NCI-H1694 treated with DMSO at 0.1 percent for 48 hours (cell line): ENCODE measurements around the gene ELAPOR2.
"Not testable (repeated sequence)": the region's sequence is repeated elsewhere in the genome, so short reads cannot be mapped to it uniquely, and the experiment has no call there.

Experiments used
- DNase-seq: peaks from one replicate; lab custom pipeline; 2025; lab: John Stamatoyannopoulos, UW

Gene ELAPOR2, protein sequence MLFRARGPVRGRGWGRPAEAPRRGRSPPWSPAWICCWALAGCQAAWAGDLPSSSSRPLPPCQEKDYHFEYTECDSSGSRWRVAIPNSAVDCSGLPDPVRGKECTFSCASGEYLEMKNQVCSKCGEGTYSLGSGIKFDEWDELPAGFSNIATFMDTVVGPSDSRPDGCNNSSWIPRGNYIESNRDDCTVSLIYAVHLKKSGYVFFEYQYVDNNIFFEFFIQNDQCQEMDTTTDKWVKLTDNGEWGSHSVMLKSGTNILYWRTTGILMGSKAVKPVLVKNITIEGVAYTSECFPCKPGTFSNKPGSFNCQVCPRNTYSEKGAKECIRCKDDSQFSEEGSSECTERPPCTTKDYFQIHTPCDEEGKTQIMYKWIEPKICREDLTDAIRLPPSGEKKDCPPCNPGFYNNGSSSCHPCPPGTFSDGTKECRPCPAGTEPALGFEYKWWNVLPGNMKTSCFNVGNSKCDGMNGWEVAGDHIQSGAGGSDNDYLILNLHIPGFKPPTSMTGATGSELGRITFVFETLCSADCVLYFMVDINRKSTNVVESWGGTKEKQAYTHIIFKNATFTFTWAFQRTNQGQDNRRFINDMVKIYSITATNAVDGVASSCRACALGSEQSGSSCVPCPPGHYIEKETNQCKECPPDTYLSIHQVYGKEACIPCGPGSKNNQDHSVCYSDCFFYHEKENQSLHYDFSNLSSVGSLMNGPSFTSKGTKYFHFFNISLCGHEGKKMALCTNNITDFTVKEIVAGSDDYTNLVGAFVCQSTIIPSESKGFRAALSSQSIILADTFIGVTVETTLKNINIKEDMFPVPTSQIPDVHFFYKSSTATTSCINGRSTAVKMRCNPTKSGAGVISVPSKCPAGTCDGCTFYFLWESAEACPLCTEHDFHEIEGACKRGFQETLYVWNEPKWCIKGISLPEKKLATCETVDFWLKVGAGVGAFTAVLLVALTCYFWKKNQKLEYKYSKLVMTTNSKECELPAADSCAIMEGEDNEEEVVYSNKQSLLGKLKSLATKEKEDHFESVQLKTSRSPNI

DNA sequence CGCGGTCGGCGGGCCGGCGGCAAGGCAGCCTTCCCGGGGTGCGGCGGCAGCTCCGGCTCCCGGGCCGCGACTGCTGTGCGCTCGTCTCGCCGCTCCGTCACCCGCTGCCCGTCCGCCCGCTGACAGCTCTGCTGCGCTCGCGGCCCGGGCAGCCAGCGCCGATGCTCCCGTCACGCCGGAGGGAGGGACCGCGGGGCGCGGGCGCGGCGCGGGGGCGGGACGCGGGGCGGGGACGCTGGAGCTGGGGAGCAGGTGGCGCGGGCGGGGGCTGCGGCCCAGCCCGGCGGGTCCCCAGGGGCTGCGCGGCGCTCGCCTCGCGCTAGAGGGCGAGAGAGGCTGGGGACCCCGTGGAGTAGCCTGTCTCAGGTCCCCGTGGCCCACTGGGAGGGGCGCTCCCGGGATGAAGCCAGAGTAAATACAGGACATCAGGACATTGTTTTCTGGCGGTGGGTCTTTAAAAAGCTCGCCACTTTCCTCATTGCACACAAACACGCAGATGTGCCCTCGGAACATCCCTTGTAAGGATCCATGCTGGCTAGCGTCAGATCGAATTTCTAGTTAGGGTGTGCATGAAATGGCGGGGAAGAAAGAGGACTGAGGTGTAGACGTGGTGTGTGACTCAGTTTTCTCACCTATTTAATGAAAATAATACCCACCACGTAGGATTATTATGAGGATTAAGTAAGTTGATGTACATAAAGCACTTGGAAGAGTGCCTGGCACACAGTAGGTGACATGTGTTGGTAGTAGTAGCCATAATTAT, at the start of gene ELAPOR2:
ELAPOR2 (minus strand) TSS at position 130 of the 763 bp plus-strand sequence. CDS start 141 bp downstream, outside the sequence.
- DNase-seq: peak; percentile 87

DNA sequence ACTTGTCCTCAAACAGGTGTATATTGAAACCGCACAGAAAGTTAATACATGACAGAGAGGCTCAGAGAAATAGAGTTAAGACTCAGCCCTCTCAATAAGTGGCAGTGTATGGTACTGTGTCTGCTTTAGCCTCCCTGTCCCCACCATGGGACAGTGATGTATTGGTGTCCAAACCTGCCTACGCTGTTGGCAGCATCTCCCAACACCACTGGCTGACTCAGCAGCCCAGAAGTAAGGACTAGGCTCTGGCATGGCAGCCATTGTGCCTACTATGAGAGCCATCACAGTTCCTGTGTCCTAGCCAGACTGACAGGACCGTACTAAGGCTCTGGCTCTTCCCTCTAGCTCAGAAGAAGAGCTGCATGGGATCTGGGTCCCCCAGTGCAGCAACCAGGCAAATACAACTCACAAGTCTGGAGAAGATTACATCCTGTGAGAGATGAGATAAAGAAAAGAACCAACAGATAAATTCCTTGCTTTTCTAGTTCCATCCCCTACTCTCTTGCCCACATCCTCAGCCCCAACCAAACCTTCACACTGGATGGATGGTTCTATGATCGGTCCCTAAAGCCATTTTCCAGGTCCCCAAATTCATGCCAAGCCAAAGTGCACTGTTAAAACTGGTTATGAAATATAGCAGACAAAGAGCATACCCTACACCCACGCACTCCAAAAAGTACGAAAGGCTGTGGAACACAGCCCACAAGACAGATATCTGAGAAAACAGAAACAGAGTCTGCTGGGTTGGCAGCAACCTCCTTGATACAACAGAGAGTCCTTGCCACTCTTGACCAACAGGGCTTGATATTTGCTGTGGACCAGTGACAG, 48.7 kb upstream of the ELAPOR2 start:
- DNase-seq: no peak

DNA sequence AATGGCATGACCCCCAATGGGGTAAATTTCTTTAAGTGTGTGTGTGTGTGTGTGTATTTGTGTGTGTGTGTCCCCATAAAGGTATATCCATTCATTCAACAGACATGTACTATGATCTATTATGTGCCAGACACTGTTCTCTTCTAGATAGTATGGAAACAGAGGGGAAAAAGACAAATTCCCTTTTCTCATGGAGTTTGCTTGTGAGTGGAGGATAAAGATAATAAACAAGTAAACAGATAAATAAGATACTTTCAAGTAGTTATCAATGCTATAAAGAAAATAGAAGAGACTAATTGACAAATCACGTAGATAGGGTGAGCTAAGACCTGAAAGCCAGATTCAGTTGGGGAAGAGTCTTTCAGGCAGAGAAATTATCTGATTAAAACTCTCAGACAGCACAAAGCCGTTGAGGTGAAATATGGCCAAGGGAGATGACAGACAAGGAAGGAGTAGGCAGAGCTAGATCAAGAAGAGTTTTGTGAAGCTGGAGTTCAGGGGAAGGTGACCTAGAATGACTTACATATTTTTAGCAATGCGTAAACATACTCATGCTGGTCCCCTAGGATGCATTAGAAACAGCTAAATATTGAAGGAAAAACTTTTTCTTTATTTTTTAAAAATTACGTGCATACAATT, 47.6 kb upstream of the ELAPOR2 start:
- DNase-seq: no peak

DNA sequence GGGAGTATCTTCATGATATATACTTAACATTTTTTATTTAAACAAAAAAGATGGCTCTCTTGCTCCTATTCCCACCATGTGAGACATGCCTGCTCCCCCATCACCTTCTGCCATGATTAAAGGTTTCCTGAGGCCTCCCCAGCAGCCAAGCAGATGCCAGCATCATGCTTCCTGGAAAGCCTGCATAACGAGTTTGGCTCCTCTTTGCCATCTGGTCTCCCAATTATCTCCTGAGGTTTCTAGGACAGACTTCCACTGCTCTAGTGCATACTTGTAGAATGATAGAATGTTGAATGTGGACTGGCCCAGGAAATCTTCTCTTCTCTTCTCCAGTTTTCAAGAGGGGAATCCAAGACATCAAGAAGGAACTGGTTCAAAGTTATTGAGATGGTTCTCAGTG, 45.9 kb upstream of the ELAPOR2 start:
- DNase-seq: no peak

DNA sequence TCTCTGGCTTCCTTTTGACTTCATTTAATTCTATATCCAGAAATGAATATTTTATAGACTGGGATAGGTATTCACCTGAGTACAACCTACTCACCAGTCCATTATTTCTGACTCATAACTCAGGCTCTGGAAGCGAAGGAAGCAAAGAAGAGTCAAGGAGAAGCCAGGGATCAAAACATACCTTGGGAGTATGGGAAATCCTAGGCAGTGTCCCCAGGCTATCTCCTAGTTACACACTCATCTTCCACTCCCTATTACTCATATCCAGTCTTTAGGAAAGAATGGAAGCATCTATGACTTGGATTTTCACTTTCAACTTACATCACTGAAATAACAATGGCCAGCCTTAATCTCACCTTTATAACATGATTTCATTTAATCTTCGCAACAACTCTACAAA, 40.9 kb upstream of the ELAPOR2 start:
- no peak for DNase-seq

DNA sequence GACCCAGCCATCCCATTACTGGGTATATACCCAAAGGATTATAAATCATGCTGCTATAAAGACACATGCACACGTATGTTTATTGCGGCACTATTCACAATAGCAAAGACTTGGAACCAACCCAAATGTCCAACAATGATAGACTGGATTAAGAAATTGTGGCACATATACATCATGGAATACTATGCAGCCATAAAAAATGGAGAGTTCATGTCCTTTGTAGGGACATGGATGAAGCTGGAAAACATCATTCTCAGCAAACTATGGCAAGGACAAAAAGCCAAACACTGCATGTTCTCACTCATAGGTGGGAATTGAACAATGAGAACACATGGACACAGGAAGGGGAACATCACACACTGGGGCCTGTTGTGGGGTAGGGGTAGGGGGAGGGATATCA, 37.9 kb upstream of the ELAPOR2 start:
- not testable (repeated sequence) for DNase-seq

DNA sequence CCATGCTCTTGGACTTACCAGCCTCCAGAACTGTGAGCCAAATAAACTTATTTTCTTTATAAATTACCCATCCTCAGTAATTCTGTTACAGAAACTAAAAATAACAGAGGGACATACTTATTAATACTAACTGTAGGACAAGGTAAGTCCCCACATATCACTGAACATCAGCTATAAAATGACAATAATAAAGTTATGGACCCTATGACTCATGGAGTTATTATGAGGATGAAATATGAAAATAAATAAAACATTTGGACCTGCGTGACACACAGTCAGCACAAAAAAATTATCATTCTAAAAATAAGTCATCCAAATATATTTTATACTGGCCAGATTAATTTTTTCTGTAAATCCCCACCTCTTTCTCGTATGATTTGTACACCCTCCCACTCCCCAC, 34.9 kb upstream of the ELAPOR2 start:
- no peak for DNase-seq

DNA sequence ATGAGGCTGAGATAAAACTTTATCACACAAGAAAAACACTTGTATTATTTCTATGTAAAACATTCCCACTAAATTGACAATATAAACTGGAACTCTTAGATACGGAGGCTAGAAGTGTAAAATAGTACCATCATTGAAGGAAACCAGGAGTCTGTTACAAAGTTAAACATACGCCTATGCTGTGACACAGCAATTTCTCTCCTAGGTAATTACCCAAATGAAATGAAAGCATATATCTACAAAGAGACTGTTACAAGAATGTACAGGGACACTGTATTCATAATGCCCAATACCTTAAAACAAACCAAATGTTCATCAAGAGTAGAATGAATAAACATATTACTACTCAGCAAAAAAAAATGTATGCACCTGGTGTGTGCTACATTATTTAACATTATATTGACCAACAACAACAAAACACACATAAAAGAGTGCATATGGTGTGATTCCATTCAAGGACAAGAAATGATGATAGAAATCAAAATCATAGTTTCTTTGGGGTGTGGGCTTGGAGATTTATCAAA, 33.2 kb upstream of the ELAPOR2 start:
- DNase-seq: no peak

DNA sequence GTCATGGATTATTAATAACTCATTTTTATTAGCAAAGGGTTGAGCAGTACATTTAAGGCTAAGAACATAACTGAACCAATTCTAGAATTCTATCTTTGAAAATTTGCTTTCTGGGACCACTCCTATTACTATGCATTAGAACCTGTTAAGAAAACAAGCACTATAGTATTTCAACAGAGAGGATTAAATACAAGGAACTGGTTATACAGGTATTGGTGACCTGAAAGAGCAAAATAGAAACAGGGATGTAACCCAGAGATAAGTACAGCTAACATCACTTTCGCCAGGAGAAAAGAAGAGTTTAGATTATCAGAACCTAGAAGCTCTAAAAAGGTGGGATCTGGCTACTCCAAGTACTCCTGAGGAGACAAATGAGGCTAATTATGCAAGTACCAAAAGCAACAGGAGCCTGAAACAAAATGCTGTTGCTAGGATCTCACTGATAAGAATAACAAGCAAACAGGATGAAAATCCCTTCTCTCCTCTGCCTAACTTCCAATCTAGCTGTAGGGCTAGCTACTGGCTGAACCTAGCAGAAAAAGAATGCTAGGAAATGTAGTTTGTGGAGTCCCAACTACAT, 32.1 kb upstream of the ELAPOR2 start:
- no peak for DNase-seq

DNA sequence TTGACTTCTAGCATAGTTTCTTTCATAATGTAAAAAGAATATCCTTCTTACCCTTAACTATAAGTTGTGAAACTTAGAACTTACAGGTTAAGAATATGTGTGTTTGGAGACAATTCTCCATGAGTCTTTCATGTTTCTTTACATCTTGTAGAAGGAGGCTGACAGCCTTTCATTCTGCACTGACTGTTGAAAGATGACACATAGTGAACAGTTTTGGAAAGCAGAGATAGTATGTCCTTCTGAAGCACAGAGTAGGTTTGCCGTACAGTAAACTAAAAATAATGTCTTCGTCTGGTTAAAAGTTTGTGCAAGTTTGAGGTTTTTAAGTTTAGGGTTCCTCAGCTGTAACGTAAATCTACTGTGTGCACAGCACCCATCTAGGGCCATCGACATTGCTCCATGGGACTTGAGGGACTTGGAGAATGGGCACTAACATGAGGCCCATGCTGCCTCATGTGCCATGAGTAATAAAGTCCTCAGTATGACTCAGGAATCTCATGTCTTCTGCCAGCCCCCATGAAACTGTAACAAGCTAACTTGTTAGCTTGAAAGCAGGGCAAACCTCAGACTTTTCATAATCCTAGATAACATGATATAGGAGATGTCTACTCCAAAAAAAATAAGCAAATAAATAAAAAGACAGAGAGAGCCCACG, 24.5 kb upstream of the ELAPOR2 start:
- DNase-seq: no peak

DNA sequence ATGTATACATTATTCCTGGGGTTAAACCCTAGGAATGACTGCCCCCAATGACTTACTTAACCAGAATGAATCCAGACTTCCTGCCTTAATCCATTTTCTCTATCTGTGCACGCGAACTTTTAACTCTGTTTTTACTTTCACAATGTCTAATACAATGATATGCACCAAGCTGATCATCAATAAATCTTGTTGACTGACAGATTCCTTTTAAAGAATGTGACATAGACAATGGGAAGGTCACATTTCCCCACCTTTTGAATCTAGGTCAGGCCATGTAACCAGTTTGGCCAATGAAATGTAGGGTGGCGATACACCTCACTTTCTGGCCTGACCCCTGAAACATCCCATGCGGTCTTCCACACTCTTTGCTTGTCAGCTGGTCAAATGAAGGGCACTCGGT, 23.2 kb upstream of the ELAPOR2 start:
- no peak for DNase-seq

DNA sequence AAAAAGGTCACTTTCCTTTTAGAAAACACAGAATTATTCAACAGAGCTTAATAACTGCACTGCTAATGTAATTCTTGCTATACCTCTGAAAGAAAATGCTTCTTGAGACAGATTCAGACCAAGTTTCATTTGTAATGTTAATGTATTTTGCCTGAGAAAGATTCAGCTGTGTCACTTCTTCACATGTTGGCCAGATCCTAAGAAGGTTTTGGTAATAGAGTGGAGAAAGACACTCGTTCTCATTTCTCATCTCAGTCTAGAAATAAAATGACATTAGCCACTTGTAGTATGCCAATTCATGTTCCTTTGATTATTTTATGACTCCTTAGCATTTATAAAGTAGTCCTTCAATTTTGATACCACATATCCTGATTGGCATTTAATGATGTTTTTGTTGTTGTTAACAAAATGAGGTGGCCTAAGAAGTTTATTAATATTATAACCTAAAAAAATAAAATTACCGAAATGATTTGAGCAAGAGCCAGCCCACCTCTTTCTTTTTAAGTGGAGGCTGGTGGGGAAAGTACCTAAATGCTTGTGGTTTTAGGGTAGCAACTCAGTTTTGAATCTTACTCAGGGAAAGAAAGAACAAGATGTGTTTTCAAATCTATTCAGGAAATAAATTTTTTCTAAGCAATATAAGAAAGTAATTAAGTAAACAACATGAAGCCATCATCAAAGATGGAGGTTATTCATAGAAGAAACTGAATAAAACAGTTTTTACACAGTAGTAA, 16.4 kb upstream of the ELAPOR2 start:
- no peak for DNase-seq

DNA sequence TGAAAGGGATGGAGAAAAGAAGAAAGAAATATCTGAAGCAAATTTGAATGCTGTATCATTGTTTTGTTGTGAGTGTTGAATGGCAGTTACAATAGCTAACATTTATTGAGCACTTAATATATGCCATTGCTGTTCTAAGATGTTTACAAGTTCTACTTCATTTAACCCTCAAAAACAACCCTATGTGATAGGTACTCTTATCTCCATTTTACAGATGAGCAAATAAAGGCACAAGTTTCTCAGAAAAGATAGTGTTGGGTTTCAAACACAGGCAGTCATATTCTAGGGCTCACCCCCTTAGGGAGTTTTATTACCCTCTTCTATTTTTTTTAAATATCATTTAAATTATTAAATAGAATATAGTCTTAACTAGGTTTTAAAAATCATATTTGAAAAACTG, 8.3 kb upstream of the ELAPOR2 start:
- no peak for DNase-seq

DNA sequence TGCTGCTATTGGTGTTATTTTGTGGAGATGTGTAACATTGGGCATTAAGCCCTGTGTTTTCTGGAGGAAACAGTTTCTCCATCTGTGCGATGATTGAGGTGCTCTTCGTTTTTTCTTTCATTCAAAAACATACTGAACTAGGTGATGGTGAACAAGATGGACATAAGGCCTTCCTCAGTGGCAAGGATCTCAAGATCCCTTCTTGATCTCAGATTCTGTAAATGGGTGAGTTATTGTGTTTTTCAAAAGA, 759 bp upstream of the ELAPOR2 start:
- peak; percentile 43 for DNase-seq

DNA sequence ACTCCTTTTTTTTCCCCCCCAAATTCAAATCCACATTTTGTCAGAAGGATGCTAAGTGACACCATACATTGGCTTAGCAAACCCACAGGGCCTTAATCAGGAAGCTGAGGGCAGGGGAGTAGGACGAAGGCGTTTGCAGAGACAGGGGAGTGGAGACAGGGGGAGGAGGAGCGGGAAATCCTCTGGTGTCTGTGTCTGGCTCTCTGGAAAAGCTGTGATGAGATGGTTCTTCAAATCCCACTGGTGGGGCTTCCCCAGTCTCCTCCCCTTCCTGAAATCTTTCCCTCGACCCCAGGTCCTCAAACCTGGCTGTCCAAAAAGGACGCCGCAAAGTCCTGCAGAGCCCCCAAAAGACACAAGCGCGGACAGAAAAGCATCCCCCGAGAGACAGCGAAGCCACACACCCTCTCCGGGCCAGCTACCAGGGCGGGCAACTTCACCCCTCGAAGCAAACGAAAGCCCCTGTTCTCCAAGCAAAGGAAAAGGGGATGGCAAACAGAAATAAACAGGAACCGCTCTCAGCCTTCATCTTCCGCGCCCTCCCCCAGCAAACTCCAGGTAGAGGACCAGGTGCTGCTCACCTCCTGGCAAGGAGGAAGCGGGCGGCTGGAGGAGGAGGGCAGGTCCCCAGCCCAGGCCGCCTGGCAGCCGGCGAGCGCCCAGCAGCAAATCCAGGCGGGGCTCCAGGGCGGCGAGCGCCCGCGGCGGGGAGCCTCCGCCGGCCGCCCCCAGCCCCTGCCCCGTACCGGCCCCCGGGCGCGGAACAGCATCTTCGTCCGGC, 520 bp downstream of the ELAPOR2 start:
- peak; percentile 34 for DNase-seq

DNA sequence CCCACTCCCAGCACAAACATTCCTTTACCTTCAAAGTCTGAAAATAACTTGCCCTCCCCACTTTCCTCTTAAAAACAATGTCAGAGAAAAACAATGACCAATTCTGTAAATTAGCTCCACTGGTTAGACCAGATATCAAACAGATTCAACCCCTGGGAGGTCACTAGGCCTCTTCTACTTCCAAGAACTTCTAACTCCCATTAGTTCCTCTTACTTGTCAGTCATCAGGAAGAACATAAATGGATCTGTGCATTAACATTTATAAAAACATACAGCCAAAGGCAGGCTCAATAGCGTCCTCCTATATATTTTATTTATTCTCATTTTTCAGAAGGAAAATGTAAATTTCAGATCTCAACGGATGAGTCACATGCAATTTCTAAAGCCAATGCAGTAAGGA, 2.2 kb downstream of the ELAPOR2 start:
- DNase-seq: no peak

DNA sequence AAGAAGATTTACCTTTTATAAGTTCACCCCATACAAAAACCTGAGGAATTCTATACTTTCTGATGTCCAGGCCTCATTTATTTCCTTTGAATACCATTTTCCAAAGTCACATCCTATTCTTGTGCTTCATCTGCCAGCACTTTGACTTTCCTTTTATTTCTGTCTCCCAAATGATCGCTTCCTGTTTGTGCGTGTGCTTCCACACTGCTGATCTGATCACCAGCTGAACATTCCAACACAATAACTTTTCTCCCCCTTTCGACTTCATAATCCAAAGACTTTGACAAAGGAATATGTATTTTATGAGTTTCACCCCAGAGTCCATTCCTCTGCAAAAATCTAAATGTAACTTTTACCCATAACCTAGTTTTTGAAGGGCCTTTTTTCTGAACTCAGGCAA, 3.1 kb downstream of the ELAPOR2 start:
- DNase-seq: no peak

DNA sequence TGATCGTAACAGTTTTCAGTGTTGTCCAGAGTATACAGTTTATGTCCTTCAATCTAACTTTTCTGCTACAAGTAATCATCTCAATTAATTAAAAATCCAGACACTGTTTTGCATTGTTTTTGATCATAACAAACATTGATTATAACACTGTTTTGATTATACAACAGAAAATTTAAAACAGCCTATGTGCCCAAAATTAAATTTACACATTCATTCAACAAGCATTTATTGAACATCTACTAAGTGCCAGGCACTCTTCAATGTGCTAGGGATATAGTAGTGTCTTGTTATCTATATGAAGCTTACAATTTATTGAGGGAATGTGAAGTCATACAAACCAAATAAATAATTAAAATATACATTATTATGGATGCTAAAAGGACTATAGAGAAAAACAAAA, 10.6 kb downstream of the ELAPOR2 start:
- DNase-seq: no peak
